Liver (tissue), 3 donors: Measurements from ENCODE around the gene SMARCC1.

Experiments
- CTCF ChIP-seq: fragments of 150-350 bp; IDR thresholded peaks from 2 replicates; pipeline ENCODE4 v1.5.1; 2017; ENCODE audit warnings: improper control_type of control experiment, low read depth, low read length; ENCODE audit not compliant: missing input control
- JUND ChIP-seq, 2 donors: IDR thresholded peaks; 2 replicates each; pipeline ENCODE4 v1.6.1; 2016; ENCODE audit warnings: antibody characterized with exemption in 2 of 2
- MAX ChIP-seq: IDR thresholded peaks from 2 replicates; pipeline ENCODE4 v1.6.1; 2016; ENCODE audit warnings: antibody characterized with exemption
- donor health status: healthy.
- donor health status: healthy.

GRCh38 chr3:47579875-47580274 lies 201.8 kb downstream of the SMARCC1 start:
- TF ChIP-seq CTCF (no peak), MAX (no peak), JUND (IDR thresholded peaks at IDR 0.05) (no peak)
